Stimulated activated CD8-positive, alpha-beta memory T cell treated with anti-CD3 and anti-CD28 coated beads, Interleukin-2, amount 100 ng/mL, for 48 hours (primary cell): ENCODE results near the gene PLS1.

Source experiments
- DNase-seq, 2 donors: peaks; one replicate each; pipeline ENCODE4 v3.0.0-alpha.2; 2020; ENCODE audit warnings: low read depth in 2 of 2

PLS1 gene

DNA sequence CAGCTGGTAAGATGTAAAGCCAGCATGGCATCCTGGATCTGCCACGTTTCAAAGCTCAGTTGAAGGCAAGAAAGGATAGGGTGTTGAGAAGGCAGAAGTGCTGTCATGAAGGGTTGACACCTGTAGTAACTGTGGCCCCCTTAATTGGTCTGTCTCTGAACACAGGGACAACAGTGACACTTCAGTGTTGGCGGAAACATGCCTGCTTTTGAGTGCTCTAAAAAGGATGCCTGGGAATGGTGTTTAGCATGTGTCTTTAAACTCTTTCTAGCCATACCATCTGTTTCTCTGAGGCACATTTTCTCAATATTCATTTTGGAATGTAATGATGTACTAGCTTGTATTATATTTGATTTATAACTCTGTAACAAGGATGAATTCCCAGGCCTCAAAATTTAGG, 42.1 kb downstream of the PLS1 start:
- DNase-seq = no peak

- DNase-seq = no peak
Observed at GRCh38 chr3:142641504-142641903, 45.3 kb downstream of the PLS1 start.

- no peak for DNase-seq
Observed at GRCh38 chr3:142642956-142643355, 46.8 kb downstream of the PLS1 start.

- DNase-seq = no peak
Observed at GRCh38 chr3:142644502-142644901, 48.3 kb downstream of the PLS1 start.

GRCh38 chr3:142645236-142645793, 49.1 kb downstream of the PLS1 start:
- no peak for DNase-seq

GRCh38 chr3:142646020-142646785, 50.0 kb downstream of the PLS1 start:
- DNase-seq = no peak

- no peak for DNase-seq
Observed at GRCh38 chr3:142647856-142648255, 51.7 kb downstream of the PLS1 start.

DNA sequence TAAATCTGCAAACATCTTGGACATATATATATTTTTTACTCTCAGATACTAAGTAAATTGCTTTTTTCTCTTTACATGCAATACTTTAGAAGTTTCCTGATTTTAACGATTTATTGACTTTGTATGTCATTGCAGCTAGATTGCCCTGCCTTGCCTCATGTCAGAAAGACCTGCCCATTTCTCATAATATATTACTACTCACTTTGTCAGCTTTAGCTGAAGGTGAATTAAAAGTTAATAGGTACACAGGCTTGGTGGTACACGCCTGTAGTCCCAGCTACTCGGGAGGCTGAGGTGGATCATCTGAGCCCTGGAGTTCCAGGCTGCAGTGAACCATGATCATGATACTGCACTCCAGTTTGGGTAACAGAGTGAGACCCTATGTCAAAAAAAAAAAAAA, 52.8 kb downstream of the PLS1 start:
- no peak for DNase-seq

DNA sequence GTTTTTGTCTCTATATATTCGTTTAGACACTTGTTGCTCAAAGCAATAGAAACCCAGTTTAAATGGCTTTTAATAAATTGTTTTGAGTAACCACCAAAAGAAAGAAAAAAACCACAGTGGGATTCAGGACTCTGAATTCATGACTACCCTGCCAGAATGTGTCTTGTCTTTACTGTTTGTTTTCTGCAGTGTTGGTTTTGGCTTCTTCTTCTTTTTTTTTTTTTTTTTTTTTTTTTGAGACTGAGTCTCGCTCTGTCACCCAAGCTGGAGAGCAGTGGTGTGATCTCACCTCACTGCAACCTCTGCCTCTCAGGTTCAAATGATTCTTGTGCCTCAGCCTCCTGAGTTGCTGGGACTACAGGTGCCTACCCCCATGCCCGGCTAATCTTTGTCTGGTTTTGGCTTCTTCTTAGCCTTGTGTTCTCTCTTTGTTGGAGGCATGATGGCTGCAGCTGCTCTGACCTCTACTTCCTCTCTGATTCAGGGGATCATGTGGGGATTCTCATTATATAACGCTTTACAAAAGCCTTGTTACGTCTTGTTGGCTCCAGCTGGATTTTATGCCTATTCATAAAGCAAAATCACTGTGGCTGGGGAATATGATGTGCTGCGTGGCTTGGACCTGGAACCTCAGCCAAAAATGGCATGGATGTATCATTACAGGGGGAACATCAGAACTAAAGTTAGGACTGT, 54.0 kb downstream of the PLS1 start:
- no peak for DNase-seq

- no peak for DNase-seq
Observed at GRCh38 chr3:142651711-142652110, 55.5 kb downstream of the PLS1 start.

- no peak for DNase-seq
Observed at GRCh38 chr3:142652826-142653292, 56.7 kb downstream of the PLS1 start.

GRCh38 chr3:142656575-142656974, 60.4 kb downstream of the PLS1 start:
- DNase-seq = no peak

DNA sequence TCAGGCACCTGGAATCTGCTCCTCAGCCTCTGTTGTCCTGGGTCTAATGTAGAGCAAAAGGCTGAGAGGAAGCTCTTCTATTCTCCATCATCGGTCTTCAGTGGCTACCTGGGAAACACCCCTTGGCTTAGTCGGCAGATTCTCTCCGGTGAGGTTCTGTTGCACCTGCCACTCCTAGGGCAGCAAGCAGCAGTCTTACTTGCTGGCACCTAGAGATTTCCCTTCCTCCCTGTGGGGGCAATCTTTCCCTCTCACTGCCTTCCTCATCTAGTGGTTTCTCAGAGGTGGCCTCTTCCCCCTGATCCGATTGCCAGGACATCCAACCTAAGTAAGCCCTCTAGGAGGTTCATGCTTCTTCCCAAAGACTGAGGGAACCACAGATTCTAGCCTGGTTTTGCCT, 60.8 kb downstream of the PLS1 start:
- no peak for DNase-seq

DNA sequence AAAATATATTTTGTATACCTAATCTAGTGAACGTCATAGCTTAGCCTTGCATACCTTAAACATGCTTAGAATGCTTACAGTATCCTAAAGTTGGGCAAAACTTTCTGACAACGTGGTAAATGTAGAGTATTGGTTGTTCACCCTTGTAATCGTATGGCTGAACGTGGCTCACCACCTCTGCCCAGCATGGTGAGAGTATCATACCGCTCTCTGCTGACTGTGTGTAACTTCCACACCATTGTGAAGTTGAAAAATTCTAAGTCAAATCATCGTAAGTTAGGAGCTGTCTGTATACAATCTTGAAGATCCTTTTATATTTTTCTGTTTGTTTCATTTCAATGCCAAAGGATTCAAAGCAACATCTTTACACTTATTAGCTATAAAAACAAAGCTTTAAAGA, 64.2 kb downstream of the PLS1 start:
- no peak for DNase-seq

GRCh38 chr3:142660893-142661292, 64.7 kb downstream of the PLS1 start:
- no peak for DNase-seq

DNA sequence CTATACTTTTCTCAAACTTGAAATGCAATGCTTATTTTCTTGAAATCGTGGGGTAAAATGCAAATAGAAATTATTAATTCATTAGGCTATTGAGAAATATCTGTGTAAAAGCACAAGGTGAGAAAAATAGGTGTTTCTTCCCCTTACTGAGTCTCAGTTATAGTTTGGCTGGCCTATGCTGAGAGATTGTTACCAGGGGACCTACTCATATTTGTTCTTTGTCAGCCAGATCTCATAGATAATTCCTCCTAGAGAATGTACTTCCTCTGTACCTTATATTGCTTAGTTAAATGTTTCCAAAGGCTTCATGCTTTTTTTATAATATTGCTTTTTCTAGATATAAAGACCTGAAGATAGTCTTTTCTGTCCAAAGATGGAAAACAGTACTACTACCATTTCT, 67.7 kb downstream of the PLS1 start:
- no peak for DNase-seq

GRCh38 chr3:142664311-142664710, 68.1 kb downstream of the PLS1 start:
- no peak for DNase-seq

- no peak for DNase-seq
Observed at GRCh38 chr3:142664819-142665218, 68.6 kb downstream of the PLS1 start.

DNA sequence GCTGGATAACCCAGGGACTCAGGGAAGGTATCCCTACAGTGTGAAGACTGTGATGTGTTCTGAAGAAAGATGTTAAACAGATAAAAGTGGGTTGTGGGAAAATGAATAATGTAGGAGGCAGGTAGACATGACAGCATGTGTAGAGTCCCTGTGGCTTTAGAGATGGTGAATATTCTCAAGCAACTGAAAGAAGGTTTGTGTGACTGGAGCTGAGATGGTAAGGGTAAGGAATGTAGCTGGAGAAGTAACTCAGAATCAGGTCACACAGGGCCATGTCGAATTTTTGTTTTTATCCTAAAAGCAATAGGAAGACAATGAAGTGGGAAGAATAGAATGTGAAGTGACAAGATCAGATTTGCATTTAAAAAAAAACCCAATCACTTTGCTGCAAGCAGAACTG, 73.9 kb downstream of the PLS1 start:
- DNase-seq = no peak

GRCh38 chr3:142676151-142676550, 80.0 kb downstream of the PLS1 start:
- DNase-seq = no peak

GRCh38 chr3:142680710-142681109, 84.5 kb downstream of the PLS1 start:
- no peak for DNase-seq

DNA sequence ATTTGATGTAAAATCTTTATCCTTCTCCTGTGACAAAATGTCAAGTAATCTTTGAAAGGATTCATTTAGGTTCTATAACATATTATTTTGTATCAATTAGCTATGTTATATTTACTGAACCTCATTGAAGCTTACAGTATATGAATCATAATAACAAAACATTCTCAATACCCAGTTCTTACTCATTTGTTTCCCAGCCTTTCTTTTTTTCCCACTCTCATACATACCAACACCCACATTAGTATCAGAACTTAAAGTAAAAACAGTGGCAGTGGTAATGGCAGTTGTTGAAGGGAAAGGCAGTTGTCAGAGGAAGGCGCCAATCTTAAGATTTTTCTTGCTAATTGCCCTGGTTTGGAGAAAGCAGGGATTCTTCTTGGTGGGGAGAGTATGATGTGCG, 94.4 kb downstream of the PLS1 start:
- no peak for DNase-seq

GRCh38 chr3:142691527-142691926, 95.3 kb downstream of the PLS1 start:
- no peak for DNase-seq
